Smooth muscle cell (in vitro differentiated cells): Measurements from ENCODE around the gene PLEKHH2. TPM values are rescaled to one million over a fixed set of nuclear protein-coding genes. Genes with fewer than 3 reads are reported as not detected.

Experiments
- DNase-seq: peaks from one replicate; lab custom pipeline; 2025; ENCODE audit not compliant: unreplicated experiment; lab: John Stamatoyannopoulos, UW
- H2AFZ ChIP-seq: fragments of 200-600 bp; sonication (generic); 2 replicates; pipeline ENCODE4 v1.6.0; 2016; ENCODE audit warnings: antibody characterized with exemption, low read depth, mild to moderate bottlenecking
- H3F3A ChIP-seq: fragments of 200-600 bp; sonication (generic); 2 replicates; pipeline ENCODE4 v1.6.0; 2017; ENCODE audit warnings: antibody characterized with exemption, low read depth
- H3K27ac ChIP-seq: fragments of 200-600 bp; sonication (generic); 2 replicates; pipeline ENCODE4 v1.5.1; 2016; ENCODE audit warnings: low read depth, mild to moderate bottlenecking
- H3K27me3 ChIP-seq: fragments of 200-600 bp; sonication (generic); 2 replicates; pipeline ENCODE4 v1.6.1; 2016; ENCODE audit warnings: low read depth, mild to moderate bottlenecking
- H3K36me3 ChIP-seq: fragments of 200-600 bp; sonication (generic); 2 replicates; pipeline ENCODE4 v1.5.1; 2016; ENCODE audit warnings: low read depth
- H3K4me1 ChIP-seq: fragments of 200-600 bp; sonication (generic); 2 replicates; pipeline ENCODE4 v1.5.1; 2016; ENCODE audit warnings: low read depth
- H3K4me2 ChIP-seq: fragments of 200-600 bp; sonication (generic); 2 replicates; pipeline ENCODE4 v1.6.0; 2016; ENCODE audit warnings: mild to moderate bottlenecking
- H3K4me3 ChIP-seq: fragments of 200-600 bp; sonication (generic); 2 replicates; pipeline ENCODE4 v1.5.1; 2016; ENCODE audit warnings: mild to moderate bottlenecking
- H3K79me2 ChIP-seq: fragments of 200-600 bp; sonication (generic); 2 replicates; pipeline ENCODE4 v1.6.0; 2016; ENCODE audit warnings: low read depth, mild to moderate bottlenecking
- H3K9ac ChIP-seq: fragments of 200-600 bp; sonication (generic); 2 replicates; pipeline ENCODE4 v1.6.0; 2016; ENCODE audit warnings: low read depth
- H3K9me3 ChIP-seq: fragments of 200-600 bp; sonication (generic); replicated peaks from 2 replicates; pipeline ENCODE4 v1.5.1; 2016; ENCODE audit warnings: low read depth
- H4K20me1 ChIP-seq: fragments of 200-600 bp; sonication (generic); 2 replicates; pipeline ENCODE4 v1.6.0; 2016; ENCODE audit warnings: low read depth
- CTCF ChIP-seq: fragments of 200-600 bp; sonication (generic); IDR thresholded peaks from 2 replicates; pipeline ENCODE4 v1.5.1; 2017; ENCODE audit warnings: borderline replicate concordance, mild to moderate bottlenecking, antibody characterized with exemption; ENCODE audit not compliant: insufficient read depth, poor library complexity, severe bottlenecking
- WGBS: methylation state at CpG from one replicate; pipeline ENCODE4 v1.1.7; 2016; ENCODE audit warnings: low lambda C conversion rate; 5-methylcytosine and 5-hydroxymethylcytosine counted together
- polyA plus RNA-seq: library from polyadenylated mRNA; unstranded; fragments of >200 nt; fragmentation: Nextera tagmentation; extraction: Ambion mirVana; gene quantifications from 2 replicates; pipeline ENCODE4 v1.2.1, GENCODE V29; 2016
- total RNA-seq: library from RNA; depleted of rRNA; stranded (reverse); fragments of >200 nt; gene quantifications from 2 replicates; pipeline ENCODE4 v1.2.3, GENCODE V29; 2014

PLEKHH2 gene
- total and polyA plus RNA-seq, 2 experiments from 2014 or later, result 0.69 to 2.1 TPM

DNA sequence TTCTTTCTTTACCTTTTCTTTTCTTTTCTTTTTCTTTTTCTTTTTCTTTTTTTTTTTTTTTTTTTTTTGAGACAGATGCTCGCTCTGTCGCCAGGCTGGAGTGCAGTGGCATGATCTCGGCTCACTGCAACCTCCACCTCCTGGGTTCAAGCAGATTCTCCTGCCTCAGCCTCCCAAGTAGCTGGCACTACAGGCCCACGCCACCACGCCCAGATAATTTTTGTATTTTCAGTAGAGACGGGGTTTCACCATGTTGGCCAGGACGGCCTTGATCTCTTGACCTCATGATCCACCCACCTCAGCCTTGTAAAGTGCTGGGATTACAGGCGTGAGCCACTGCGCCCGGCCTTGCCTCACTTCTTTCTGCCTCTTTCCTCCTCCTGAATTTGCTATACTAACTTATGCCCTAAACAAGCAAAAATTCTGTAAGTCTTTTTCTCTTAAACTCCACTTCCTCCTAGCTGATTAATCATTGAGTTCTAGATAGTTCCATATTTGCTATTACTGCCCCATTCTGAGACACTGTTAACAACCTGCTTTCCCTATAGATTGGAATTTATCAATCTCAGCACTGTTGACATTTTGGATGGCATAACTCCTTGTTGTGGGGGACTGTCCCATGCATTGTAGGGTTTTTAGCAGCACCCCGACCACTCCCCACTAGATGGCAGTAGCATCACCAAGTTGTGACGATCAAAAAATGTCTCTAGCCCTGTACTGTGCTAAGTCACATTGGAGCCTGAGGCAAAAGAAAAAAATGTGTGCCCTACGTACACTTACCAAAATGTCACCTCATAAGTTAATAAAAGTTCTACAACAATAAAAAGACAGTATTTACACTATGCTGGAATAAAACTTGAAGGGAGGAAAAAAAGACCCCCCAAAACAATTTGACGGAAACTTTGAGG lies 24.8 kb upstream of the PLEKHH2 start:
- no peaks in the 10 kb centered on the region for H3F3A ChIP-seq
- TF ChIP-seq CTCF, result peak; percentile 84
- no peaks in the 10 kb centered on the region for H3K79me2 ChIP-seq
- H4K20me1 ChIP-seq, result no peaks in the 10 kb centered on the region
- H3K9me3 ChIP-seq, result no peaks in the 10 kb centered on the region
- no peak overlapping the region for H3K4me3 ChIP-seq
- no peak overlapping the region for H3K9ac ChIP-seq
- H3K27me3 ChIP-seq, result no peaks in the 10 kb centered on the region
- H3K36me3 ChIP-seq, result no peaks in the 10 kb centered on the region
- 63% methylated on average over 14 of the region's 14 CpGs for WGBS
- H2AFZ ChIP-seq, result no peak overlapping the region
- H3K4me2 ChIP-seq, result no peak overlapping the region
- peak; percentile 19 for DNase-seq
- no peak overlapping the region for H3K27ac ChIP-seq
- H3K4me1 ChIP-seq, result no peaks in the 10 kb centered on the region

DNA sequence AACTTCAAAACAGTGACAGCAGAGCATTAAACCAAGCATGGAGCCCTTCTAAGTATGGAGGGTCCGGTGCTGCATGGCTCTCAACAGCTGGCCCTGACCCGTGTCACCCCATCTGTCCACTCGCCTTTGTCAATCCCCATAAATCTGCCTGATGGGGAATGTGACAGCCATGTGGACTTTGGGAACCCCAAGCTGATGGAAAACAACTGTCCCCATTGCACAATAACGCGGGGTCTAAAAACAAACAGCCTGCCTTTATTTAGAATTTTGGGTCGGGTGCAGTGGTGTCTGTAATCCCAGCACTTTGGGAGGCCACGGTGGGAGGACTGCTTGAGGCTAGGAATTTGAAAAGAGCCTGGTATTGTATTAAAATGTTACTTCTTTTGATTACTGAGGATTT lies 24.1 kb upstream of the PLEKHH2 start:
- no peak for TF ChIP-seq CTCF
- WGBS, result 88% methylated on average over 7 of the region's 7 CpGs
- no peaks in the 10 kb centered on the region for H4K20me1 ChIP-seq
- no peaks in the 10 kb centered on the region for H3K36me3 ChIP-seq
- H3K9ac ChIP-seq, result no peak overlapping the region
- H3K4me3 ChIP-seq, result no peak overlapping the region
- no peak overlapping the region for H2AFZ ChIP-seq
- no peaks in the 10 kb centered on the region for H3K27me3 ChIP-seq
- H3F3A ChIP-seq, result no peaks in the 10 kb centered on the region
- H3K9me3 ChIP-seq, result no peaks in the 10 kb centered on the region
- DNase-seq, result no peak
- no peaks in the 10 kb centered on the region for H3K79me2 ChIP-seq
- H3K27ac ChIP-seq, result no peak overlapping the region
- no peak overlapping the region for H3K4me2 ChIP-seq
- no peaks in the 10 kb centered on the region for H3K4me1 ChIP-seq

GRCh38 chr2:43616967-43617680 lies 19.9 kb upstream of the PLEKHH2 start:
- Histone ChIP-seq H3K36me3 (no peaks in the 10 kb centered on the region), H3K9ac (no peak overlapping the region), H3K9me3 (no peaks in the 10 kb centered on the region), H3K4me3 (no peak overlapping the region), H3K4me1 (no peaks in the 10 kb centered on the region), H3K27ac (no peak overlapping the region), H2AFZ (no peak overlapping the region), H3K79me2 (no peaks in the 10 kb centered on the region), H3K27me3 (no peaks in the 10 kb centered on the region), H3F3A (no peaks in the 10 kb centered on the region), H3K4me2 (no peak overlapping the region), H4K20me1 (no peaks in the 10 kb centered on the region)
- no peak for DNase-seq
- WGBS, result 85% methylated on average over 5 of the region's 5 CpGs
- no peak for TF ChIP-seq CTCF
